Activated T-cell treated with anti-CD3 and anti-CD28 coated beads, Interleukin-2, amount 50 U/mL, for 1 hour (primary cell): ENCODE data around the gene RAB11A.

ENCODE experiments used
- DNase-seq: peaks from one replicate; pipeline ENCODE4 v3.0.0-alpha.2; 2020

RAB11A gene

GRCh38 chr15:65918357-65918920 is 49.1 kb downstream of the RAB11A start:
- no peak for DNase-seq

- DNase-seq = no peak
Observed at GRCh38 chr15:65918945-65919344, 49.7 kb downstream of the RAB11A start.

- no peak for DNase-seq
Observed at GRCh38 chr15:65919353-65919752, 50.1 kb downstream of the RAB11A start.

GRCh38 chr15:65920121-65920520 is 50.8 kb downstream of the RAB11A start:
- DNase-seq = no peak

- no peak for DNase-seq
Observed at GRCh38 chr15:65920825-65921309, 51.6 kb downstream of the RAB11A start.

- no peak for DNase-seq
Observed at GRCh38 chr15:65921780-65922179, 52.5 kb downstream of the RAB11A start.

- DNase-seq = no peak
Observed at GRCh38 chr15:65922621-65923020, 53.3 kb downstream of the RAB11A start.

- no peak for DNase-seq
Observed at GRCh38 chr15:65923264-65923663, 54.0 kb downstream of the RAB11A start.

- no peak for DNase-seq
Observed at GRCh38 chr15:65924004-65924403, 54.7 kb downstream of the RAB11A start.

- DNase-seq = no peak
Observed at GRCh38 chr15:65925338-65925737, 56.0 kb downstream of the RAB11A start.

- no peak for DNase-seq
Observed at GRCh38 chr15:65926459-65926858, 57.2 kb downstream of the RAB11A start.

GRCh38 chr15:65926899-65927298 is 57.6 kb downstream of the RAB11A start:
- DNase-seq = no peak

GRCh38 chr15:65927545-65927944 is 58.3 kb downstream of the RAB11A start:
- no peak for DNase-seq

- no peak for DNase-seq
Observed at GRCh38 chr15:65929573-65929972, 60.3 kb downstream of the RAB11A start.

GRCh38 chr15:65930134-65930533 is 60.8 kb downstream of the RAB11A start:
- DNase-seq = no peak

- DNase-seq = no peak
Observed at GRCh38 chr15:65931221-65931620, 61.9 kb downstream of the RAB11A start.

GRCh38 chr15:65935391-65935790 is 66.1 kb downstream of the RAB11A start:
- no peak for DNase-seq

- no peak for DNase-seq
Observed at GRCh38 chr15:65936282-65936681, 67.0 kb downstream of the RAB11A start.

GRCh38 chr15:65937054-65937453 is 67.8 kb downstream of the RAB11A start:
- DNase-seq = no peak

GRCh38 chr15:65937476-65937875 is 68.2 kb downstream of the RAB11A start:
- DNase-seq = no peak

GRCh38 chr15:65938604-65939003 is 69.3 kb downstream of the RAB11A start:
- DNase-seq = no peak

- no peak for DNase-seq
Observed at GRCh38 chr15:65939901-65940617, 70.8 kb downstream of the RAB11A start.

GRCh38 chr15:65940618-65940909 is 71.3 kb downstream of the RAB11A start:
- no peak for DNase-seq
